Fibroblast of skin of left biceps (primary cell): ENCODE data around the gene PADI3.
"Not testable (repeated sequence)": the region's sequence is repeated elsewhere in the genome, so short reads cannot be mapped to it uniquely, and the experiment has no call there.

ENCODE experiments used
- DNase-seq, 2 experiments: peaks; one replicate each; pipeline ENCODE4 v3.0.0-alpha.2; 2013; ENCODE audit warnings: low read depth in 2 of 2

PADI3 gene

DNA sequence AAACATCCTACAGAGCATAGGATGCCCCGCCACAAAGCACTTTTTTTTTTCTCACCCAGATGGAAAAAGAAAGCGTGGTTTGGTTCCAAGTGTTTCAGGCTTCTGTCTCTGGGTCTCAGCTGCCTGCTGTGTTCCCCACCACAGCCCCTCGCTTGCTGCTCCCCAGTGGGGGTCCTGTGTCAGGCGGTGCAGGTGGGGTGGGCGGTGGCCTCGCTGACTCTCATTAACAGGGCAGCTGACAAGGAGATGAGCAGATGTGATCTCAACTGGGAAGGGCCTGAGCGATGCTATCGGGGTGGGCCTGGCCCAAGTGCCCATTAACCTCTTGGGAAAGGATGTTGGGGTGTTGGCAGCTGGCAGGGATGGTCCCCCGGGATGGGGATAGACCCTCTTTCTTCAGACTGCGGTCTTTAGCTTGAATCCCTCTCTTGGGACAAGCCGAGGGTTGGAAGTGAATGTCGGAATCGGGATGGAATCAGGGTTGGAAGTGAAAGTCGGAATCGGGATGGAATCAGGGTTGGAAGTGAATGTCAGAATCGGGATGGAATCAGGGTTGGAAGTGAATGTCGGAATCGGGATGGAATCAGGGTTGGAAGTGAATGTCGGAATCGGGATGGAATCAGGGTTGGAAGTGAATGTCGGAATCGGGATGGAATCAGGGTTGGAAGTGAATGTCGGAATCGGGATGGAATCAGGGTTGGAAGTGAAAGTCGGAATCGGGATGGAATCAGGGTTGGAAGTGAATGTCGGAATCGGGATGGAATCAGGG is 7.7 kb upstream of the PADI3 start:
- not testable (repeated sequence) for DNase-seq

DNA sequence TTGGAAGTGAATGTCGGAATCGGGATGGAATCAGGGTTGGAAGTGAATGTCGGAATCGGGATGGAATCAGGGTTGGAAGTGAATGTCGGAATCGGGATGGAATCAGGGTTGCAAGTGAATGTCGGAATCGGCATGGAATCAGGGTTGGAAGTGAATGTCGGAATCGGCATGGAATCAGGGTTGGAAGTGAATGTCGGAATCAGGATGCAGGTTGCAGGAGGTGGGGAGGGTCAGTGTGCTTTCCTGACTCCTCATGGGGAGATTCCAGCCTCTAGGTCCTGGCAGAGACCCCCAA is 7.2 kb upstream of the PADI3 start:
- not testable (repeated sequence) for DNase-seq

DNA sequence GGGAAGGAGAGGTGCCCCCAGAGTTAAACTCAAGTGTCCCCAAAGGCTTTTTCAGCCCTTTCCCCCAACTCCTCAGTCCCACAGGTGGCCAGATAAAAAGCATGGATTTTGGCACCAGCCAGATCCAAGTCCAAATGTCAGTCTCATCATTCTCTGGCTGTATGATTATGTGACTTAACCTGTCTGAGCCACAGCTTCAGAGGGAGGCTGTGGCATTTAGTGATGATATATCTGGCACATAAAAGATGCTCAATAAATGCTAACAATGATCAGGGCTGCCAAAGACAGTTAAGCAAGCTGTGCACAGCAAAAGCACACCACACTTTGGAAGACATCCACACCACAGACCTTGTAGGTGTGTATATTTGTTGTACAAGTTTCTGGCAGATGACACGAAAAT is 5.6 kb upstream of the PADI3 start:
- DNase-seq = no peak

DNA sequence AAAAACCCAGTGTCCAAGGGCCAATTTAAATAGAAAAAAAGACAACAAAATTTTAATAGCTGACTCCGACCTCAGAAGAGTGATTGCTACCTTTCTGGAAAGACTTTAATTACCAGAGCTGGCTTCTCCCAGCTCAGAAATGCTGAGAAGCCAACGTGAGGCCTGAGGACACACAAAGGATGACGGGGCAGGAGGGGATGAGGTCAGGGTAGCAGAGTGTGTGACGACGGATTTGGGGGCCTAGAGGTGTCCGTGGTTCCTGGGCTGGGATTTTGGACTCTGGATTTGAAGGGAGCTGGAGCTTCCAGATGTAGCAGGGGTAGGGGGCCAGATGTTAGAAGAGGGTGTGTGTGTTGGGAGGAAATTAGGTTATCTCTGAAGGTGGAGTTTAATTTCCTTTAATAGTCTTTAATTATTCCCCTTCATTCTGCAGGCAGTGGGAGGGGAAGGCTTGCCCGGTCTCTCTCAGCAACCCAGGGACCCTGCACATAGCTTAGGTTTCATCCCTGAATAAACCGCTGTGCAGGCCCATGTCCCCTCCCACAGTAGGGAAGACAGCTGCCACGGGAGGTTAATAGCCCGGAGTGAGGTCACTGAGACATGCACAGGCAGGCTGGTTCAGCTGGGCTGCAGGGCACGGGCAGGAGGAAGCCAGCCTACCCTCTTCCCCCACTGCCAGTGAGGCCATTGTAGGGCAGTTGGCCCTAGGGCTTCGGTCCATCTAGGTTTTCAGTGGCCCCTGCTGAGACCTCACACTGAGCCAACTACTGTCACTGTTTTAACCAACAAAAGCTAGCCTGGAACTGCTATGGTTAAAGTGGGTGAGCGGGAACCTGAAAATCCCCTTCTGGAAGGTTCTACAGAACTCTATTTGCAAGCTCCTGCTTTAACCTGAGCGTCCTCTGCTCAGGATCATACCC is 3.8 kb upstream of the PADI3 start:
- no peak for DNase-seq

DNA sequence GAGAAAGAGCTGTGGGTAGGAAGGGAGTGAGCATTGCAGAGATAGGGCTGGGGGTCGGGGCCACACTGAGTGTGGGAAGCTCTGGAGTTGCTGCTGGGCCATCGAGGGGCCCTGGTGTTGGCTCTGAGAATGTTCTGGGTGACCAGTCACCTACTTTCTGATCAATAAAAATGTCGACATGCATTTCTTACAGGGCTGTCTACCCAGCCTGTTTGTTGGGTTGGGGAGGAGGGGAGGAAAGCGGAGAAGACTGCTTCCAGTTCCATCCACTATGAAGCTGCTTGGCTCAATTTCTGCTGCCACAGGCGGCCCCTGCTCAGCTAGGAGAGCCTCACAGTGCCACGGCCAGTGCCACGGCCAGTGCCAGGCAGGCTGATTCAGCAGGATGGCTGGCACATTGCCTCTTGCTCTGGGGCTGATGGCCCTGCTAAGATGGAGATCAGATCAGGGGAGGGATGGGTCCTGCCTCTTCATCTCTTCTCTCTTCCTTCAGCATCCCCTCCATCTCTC is 3.0 kb upstream of the PADI3 start:
- no peak for DNase-seq

DNA sequence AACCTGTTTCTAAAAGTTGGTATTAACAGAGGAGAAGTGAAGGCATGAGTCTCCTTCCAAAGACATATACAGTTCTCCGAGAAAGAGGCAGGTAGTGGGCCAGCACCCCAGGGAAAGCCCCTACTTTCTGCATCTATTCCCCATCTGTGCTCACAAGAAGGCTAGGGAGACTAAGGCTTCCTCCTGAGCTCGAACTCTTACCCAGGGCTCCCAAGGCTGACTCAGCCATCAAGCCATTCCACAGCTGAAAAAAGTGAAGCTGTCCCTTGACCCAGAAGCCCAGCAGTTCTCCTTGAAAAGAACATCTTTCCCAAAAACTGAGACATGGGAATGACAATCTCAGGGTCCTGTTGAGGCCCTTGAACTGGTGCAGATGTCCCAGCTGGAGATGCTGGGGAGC is 1.9 kb upstream of the PADI3 start:
- DNase-seq = no peak

DNA sequence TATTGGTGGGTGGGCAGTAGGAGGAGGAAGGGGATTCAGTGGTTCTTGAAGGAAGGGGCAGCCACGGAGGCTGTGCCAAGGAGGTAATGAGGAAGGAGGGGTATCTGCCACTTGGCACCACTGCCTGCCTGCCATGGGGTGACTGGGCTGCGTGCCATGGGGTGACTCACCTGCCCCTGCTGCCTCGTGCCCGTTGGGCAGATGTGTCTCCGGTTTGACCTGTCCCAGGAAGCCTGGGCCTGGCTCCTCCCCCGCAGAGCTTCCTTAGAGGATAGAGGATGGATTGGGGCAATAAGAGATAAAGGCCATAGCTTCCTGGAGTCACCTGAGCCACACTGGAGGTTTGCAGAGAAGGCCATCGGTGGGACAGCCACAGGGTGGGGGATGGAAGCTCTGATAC is 1.7 kb downstream of the PADI3 start:
- DNase-seq = no peak

DNA sequence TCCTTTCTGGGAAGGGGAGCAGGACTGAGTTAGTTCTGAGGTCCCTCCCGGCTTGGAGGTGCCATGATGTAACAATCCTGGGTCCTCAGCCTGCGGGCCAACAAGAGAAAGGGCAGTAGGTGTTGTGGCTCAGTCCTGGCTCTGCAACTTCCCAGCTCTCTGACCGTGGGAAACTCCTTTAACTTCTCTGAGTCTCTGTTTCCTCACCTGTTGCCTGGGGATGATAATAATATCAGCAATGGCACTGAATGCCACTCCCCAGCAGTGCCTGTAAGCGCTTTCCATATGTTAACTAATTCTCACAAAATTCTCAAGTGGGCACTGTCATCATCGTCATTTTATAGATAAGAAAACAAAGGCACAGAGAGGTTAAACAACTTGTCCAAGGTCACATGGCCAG is 2.3 kb downstream of the PADI3 start:
- no peak for DNase-seq

DNA sequence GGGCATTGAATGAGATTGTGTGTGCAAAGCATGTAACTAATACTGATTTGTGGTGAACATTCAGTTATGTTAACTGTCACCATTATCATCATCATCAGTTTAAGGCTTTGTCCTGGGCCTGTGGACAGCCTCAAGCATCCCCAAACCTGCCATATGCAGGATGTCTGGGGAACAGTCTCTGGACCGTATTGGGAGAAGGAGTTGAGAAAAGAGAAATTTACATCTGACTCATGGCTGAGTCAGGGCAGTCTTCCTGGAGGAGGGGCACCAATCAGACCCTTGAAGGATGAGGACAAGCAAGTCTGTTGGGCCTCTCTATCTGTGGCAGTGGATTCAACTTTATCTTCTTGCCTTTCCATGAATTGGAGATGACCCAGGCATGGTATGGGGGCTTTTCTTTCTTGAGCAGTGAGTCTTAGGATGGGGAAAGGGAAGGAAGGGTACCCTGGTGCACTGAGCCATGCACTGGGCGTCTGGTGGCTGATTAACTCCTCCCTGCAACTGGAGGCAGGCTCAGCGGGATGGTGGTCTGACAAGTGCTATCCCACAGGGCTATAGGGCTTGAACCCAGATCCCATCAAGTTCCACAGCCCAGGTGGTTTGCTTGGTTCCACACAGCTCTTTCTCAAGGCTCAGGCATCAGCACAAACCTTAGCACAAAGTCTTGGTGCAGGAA is 2.9 kb downstream of the PADI3 start:
- DNase-seq = no peak

DNA sequence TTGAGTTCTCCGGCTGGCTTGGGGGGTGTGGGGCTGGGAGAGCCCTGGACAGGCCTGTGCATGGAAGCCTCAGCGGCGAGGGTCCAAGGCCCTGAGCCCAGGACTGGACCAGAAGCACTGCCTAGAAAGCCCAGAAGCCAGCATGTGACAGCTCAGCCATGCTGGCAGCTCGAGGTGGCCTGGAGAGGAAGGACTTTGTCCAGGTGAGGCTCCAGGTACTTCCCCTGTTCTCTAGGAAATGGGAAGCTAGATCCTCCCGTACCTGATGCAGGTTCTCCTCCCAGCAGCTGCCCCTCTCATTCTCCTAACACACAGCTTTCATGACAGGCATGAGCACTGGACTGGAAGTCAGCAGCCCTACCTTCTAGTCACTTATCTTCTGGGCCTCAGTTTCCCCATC is 6.4 kb downstream of the PADI3 start:
- no peak for DNase-seq

DNA sequence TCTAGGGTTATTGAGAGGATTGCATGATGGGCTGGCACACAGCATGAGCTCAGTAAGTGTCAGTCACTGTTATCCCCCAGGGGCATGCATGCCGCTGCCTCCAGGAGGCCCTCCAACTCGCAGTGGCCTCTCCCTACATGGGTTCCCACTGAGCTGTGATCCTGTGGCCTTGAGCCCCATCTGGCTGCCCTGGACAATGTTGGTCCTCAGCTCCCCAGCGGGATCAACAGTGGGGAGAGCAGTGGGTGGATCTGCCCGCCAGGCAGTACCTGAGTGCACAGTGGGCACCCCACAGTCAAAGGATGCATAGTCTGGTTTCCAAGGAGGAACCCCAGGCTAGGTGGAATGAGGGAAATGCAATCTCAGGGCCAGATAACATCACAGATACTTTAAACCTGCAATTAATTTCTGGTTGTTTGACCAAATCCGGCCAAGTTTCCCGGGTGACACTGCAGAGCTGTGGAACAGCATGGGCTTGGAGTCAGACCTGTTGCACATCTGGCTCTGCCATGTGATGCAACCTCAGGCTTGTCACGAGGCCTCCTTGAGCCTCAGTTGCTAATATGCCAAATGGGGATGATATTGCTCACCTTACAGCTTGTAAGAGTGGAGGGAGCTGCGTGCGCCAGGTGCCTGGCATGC is 9.3 kb downstream of the PADI3 start:
- no peak for DNase-seq

DNA sequence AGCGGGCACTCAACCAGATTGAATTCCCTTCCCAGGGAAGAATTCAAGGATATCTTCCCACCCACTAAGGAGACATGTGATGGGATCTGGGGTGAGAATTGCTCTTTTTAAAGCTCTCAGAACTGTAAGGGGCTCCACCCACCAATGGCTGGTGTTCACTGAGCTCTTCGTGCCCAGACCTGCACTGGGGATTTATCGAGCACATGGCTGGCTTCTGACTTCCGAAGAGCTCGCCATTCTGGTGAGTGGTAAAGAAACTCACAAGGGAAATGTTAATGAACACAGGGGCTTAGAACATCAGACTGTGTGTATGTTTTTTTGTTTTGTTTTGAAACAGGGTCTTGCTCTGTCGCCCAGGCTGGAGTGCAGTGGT is 9.8 kb downstream of the PADI3 start:
- DNase-seq = no peak

DNA sequence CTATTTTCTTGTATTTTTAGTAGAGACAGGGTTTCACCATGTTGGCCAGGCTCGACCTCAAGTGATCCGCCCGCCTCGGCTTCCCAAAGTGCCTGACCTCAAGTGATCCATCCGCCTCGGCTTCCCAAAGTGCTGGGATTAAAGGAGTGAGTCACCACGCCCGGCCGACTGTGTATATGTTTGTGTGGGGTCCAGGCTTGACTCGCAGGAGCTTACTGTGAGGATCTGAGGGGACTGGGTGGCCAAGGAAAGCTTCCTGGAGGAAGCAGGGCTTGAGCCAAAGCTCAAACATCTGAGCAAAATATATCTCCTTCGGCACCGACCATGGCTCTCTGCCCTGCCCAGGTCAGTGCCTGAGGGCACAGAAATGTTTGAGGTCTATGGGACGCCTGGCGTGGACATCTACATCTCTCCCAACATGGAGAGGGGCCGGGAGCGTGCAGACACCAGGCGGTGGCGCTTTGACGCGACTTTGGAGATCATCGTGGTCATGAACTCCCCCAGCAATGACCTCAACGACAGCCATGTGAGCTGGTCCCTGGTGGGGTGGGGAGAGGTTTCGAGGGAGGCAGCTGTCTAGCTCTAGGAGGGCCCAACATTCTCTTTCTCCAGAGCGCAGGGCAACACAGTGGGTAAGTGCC is 10.5 kb downstream of the PADI3 start:
- no peak for DNase-seq

DNA sequence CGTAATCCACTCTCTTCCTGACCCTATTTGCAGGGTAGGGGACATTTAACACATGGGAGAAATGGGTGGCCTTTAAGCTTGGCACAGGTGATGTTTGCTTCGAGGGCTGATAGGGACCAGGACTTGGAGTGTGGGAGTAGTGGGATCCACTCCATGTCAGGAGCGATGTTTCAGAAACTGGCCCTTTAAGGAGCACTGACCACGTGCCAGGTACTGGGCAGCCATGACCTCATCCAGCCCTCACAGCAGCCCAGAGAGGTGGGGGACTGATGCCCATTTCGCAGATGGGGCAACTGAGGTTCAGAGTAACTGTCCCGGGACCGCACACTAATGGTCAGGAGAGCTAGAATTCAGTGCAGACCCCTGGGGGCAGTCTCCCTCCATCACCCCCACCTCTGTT is 11.4 kb downstream of the PADI3 start:
- no peak for DNase-seq

DNA sequence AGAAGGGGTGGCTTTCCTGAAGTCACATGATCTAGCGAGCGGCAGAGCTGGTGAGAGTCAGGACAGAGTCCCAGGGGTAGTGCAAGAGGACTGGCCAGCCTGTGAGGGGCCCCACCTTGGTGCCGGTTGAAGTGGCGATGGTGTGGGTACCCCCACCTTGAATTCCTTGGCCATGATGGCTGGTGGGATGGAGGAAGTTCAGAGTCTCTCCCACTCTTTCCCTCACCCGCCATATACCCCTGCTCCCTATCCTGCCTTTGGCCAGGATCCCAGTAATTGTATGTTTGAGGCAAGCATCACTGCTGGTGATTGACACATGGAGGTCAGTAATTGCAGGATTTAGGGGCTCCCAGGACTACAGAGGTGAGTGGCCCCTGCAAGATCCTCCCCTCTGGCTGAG is 11.8 kb downstream of the PADI3 start:
- no peak for DNase-seq

DNA sequence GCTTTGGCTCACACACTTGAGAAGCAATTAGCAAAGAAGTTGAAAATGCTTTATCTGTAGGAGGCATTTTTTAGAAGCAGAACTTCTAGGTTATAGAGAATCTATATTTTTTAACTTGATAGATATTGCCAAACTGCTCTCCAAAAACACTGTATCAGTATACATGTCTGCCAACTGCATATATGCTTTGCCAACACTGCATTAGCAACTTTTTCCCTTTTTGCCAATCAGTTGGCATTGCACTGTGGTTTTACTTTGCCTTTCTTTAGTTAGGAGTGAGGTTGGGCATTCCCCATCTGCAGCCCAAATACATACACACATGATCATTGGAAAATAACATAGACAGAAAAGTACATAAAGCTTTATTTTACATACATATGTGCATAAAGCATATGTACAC is 15.0 kb downstream of the PADI3 start:
- DNase-seq = no peak

DNA sequence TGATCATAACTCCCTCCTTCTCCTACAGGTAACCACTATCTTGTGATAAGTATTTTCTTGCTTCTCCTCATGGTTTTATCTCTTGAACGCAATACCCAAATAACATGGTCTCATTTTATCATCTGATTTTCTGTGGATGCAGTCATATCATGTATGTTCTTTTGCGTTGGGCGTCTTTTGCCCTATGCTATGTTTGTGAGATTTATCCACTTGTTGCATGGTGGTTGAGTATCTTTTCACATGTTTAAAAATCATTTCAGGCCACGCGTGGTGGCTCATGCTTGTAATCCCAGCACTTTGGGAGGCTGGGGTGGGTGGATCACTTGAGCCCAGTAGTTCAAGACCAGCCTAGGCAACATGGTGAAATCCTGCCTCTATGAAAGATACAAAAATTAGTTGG is 15.6 kb downstream of the PADI3 start:
- no peak for DNase-seq

DNA sequence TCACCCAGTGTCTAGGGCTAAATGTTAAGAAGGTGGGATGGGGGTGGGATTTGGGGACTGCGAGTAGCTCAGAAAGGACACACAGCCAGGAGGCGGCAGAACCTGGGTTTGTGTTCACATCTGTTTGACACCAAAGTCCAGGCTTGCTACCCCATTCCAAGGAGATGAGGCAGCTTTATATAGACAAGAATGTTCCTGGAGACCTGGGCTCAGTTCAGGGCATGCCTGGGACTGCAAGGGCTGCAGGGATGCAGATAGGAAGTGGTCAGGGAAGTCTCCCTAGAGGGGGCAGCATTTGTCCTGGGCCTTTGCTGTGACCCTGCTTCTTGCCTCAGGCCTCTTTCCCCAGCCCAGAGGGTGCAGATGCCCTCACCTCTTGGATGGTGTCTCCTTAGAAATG is 16.3 kb downstream of the PADI3 start:
- no peak for DNase-seq

DNA sequence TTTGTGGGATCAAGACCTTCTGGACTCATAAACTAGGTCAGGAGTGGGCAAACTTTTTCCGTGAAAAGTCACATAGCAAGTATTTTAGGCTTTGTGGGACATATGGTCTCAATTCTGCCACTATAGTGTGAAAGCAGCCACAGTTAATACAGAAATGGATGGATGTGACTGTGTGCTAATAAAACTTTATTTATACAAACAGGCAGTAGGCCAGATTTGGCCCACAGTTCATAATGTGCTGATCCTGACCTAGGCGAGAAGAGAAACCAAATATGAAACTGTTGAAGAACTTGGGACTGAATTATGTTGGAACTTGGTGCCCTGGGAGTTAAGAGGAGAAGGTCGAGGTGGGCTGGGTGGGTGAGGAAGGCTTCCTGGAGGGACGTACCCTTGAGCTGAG is 17.1 kb downstream of the PADI3 start:
- no peak for DNase-seq

DNA sequence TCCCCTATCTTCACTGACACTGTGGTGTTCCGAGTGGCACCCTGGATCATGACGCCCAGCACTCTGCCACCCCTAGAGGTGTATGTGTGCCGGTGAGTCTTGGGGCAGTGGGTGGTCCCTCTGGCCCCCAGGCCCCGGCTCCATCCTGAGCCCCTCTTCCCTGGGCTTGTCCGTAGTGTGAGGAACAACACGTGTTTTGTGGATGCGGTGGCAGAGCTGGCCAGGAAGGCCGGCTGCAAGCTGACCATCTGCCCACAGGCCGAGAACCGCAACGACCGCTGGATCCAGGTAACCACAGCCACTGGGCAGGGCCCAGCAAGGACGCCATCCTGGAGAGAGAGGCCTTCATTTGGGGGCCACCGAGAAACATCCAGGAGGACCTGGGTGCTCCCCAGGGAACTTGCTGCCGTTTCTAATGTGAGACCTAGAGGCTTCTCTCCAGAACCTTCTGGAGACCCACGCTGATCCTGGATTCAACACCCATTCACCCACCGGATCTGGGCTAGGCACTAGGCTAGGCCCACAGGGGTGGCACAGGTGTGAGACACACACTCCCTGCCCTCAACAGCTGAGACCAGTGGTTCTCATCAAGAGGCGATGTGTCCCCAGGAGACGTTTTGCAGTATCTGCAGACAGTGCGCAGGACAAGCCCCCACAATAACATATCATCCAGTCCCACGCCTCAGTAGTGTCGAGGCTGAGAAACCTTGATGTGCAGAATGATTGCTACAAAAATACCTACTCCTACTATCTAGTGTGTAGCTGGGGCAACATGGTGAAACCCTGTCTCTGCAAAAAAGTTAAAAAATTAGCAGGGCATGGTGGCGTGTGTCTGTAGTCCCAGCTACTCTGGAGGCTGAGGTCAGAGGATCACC is 22.2 kb downstream of the PADI3 start:
- DNase-seq = no peak

DNA sequence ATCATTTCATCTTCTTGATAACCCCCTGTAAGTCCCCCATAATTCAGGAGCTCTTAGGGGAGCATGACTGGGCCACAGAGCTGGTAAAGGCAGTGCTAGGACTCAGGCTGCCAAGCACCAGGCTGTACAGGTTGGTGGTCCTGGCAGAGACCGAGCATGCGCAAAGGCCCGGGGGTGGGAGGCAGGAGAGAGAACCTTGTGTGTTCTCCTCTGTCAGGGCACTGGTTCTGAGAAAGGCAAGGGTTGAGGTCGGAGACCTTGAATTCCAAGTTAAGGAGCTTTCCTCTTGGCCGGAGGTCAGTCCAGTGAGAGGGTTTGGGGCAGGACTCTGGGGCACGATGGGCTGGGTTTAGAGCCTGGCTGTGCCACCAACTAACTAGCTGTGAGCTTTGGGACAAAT is 23.2 kb downstream of the PADI3 start:
- no peak for DNase-seq
